ENCODE measurements around the gene BICDL1. TPM values are rescaled to one million over a fixed set of nuclear protein-coding genes. Genes with fewer than 3 reads are reported as not detected.

Gene BICDL1
- total and polyA plus RNA-seq, 3 donors from 2014 or later = 41.4 to 131 (median 78.3) TPM

GRCh38 chr12:120098756-120099470 is 109.9 kb downstream of the BICDL1 start:
- no peaks in the 10 kb centered on the region for H3K9me3 ChIP-seq
- H3K4me3 ChIP-seq = no peak overlapping the region
- TF ChIP-seq POLR2A (IDR thresholded peaks at IDR 0.05) (no peak), CTCF (IDR thresholded peaks at IDR 0.05) (no peak)
- DNase-seq = no peak
- no peak overlapping the region for H3K27ac ChIP-seq
- no peaks in the 10 kb centered on the region for H3K36me3 ChIP-seq (ENCODE audit: low read depth, missing control alignments)
- H3K27me3 ChIP-seq = no peaks in the 10 kb centered on the region
- H3K4me1 ChIP-seq = peaks cover 19% of the 10 kb centered on the region
- WGBS, 2 donors = 92 to 96% methylated on average over 30 to 36 of the region's 36 CpGs
- intact Hi-C loops (cut with DNase I; ENCODE audit: low total_unique reads) = no loop called here

- Histone ChIP-seq H3K27ac (no peak overlapping the region), H3K4me3 (no peak overlapping the region), H3K27me3 (no peaks in the 10 kb centered on the region), H3K4me1 (peaks cover 19% of the 10 kb centered on the region), H3K36me3 (ENCODE audit: low read depth, missing control alignments) (no peaks in the 10 kb centered on the region), H3K9me3 (no peaks in the 10 kb centered on the region)
- 92 to 100% methylated on average over 4 to 11 of the region's 11 CpGs for WGBS, 2 donors
- no peak for DNase-seq
- intact Hi-C loops (cut with DNase I; ENCODE audit: low total_unique reads) = no loop called here
- TF ChIP-seq CTCF (IDR thresholded peaks at IDR 0.05) = no peak
- TF ChIP-seq POLR2A (IDR thresholded peaks at IDR 0.05) = no peak
Measured at GRCh38 chr12:120099738-120100137, 110.7 kb downstream of the BICDL1 start.

GRCh38 chr12:120100630-120101029 is 111.6 kb downstream of the BICDL1 start:
- H3K27ac ChIP-seq = peak overlapping the region; percentile 57 to 59
- TF ChIP-seq POLR2A (IDR thresholded peaks at IDR 0.05) (no peak), CTCF (IDR thresholded peaks at IDR 0.05) (no peak)
- H3K36me3 ChIP-seq (ENCODE audit: low read depth, missing control alignments) = no peaks in the 10 kb centered on the region
- no peak overlapping the region for H3K4me3 ChIP-seq
- H3K4me1 ChIP-seq = peaks cover 19% of the 10 kb centered on the region
- peak; percentile 95 for DNase-seq
- WGBS, 2 donors = 32 to 38% methylated on average over 6 to 21 of the region's 21 CpGs
- H3K27me3 ChIP-seq = no peaks in the 10 kb centered on the region
- H3K9me3 ChIP-seq = no peaks in the 10 kb centered on the region
- intact Hi-C loops (cut with DNase I; ENCODE audit: low total_unique reads) = no loop called here

- Histone ChIP-seq H3K4me1 (peaks cover 19% of the 10 kb centered on the region), H3K36me3 (ENCODE audit: low read depth, missing control alignments) (no peaks in the 10 kb centered on the region), H3K9me3 (no peaks in the 10 kb centered on the region), H3K27ac (peak overlapping the region; percentile 57 to 59), H3K4me3 (no peak overlapping the region), H3K27me3 (no peaks in the 10 kb centered on the region)
- whole genome bisulfite sequencing, 2 donors = 31 to 63% methylated on average over 5 to 11 of the region's 11 CpGs
- DNase-seq = peak; percentile 56
- intact Hi-C loops (cut with DNase I; ENCODE audit: low total_unique reads) = no loop called here
- TF ChIP-seq CTCF (IDR thresholded peaks at IDR 0.05) (no peak), POLR2A (IDR thresholded peaks at IDR 0.05) (no peak)
Measured at GRCh38 chr12:120101182-120101581, 112.1 kb downstream of the BICDL1 start.

- no peaks in the 10 kb centered on the region for H3K36me3 ChIP-seq (ENCODE audit: low read depth, missing control alignments)
- intact Hi-C loops (cut with DNase I; ENCODE audit: low total_unique reads) = no loop called here
- 61% methylated on average over 7 to 8 of the region's 13 CpGs for WGBS, 2 donors
Measured at GRCh38 chr12:120101617-120102016, 112.6 kb downstream of the BICDL1 start.

More at GRCh38 chr12:120101617-120102016, 112.6 kb downstream of the BICDL1 start:
- Histone ChIP-seq H3K9me3 (no peaks in the 10 kb centered on the region), H3K4me3 (no peak overlapping the region), H3K4me1 (peaks cover 19% of the 10 kb centered on the region), H3K27ac (peak overlapping the region; percentile 57 to 59), H3K27me3 (no peaks in the 10 kb centered on the region)
- TF ChIP-seq CTCF (IDR thresholded peaks at IDR 0.05) = no peak
- no peak for TF ChIP-seq POLR2A (IDR thresholded peaks at IDR 0.05)
- no peak for DNase-seq

Measured in testis (tissue), 3 donors.